ENCODE results near the gene GUCD1. TPM values are rescaled to one million over a fixed set of nuclear protein-coding genes. Genes with fewer than 3 reads are reported as not detected.

GUCD1 gene
- total RNA-seq, 1 experiment from 2014 or later, result 68.4 TPM

DNA sequence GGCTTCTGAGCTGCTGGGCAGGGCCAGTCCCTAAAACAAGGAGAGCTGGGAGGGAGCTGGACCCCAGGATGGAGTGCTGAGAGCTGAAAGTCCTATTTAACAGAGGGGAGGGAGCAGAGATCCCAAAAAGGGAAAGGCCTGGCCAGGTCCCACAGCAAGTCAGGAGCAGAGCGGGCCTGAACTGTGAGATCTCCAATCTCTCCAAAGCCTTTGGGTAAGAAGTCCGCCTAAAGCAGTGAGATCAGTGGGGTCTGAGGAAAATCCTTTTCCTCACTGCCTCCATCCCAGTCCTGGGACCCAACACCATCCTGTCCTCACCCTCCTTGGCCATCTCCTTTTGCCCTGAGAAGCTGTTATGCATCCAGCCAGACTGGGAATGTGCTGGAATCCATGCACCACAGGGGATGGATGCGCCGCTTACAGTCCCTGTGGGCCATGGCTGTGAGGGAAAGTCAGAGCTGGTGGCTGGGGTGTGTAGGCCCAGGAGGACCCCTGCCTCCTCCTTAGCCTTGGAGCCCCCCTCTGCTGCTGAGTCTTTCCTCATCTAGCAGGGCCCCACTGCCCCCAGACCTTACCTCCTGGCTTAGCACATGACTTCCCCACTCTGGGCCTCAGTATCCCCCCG is 29.3 kb upstream of the GUCD1 start:
- Histone ChIP-seq H3K36me3 (no peaks in the 10 kb centered on the region), H3K4me1 (peaks cover 25% of the 10 kb centered on the region), H3K27me3 (no peaks in the 10 kb centered on the region), H3K9me3 (replicated peaks) (no peaks in the 10 kb centered on the region), H3K27ac (no peak overlapping the region), H3K4me3 (no peak overlapping the region)
- no peak for DNase-seq

GRCh38 chr22:24583221-24584165 is 28.6 kb upstream of the GUCD1 start:
- Histone ChIP-seq H3K4me3 (no peak overlapping the region), H3K36me3 (no peaks in the 10 kb centered on the region), H3K27ac (no peak overlapping the region), H3K27me3 (no peaks in the 10 kb centered on the region), H3K9me3 (replicated peaks) (no peaks in the 10 kb centered on the region), H3K4me1 (peaks cover 23% of the 10 kb centered on the region)
- peak; percentile 84 to 92 for DNase-seq

GRCh38 chr22:24582056-24582814 is 27.3 kb upstream of the GUCD1 start:
- DNase-seq, result no peak
- Histone ChIP-seq H3K4me3 (no peak overlapping the region), H3K27me3 (no peaks in the 10 kb centered on the region), H3K36me3 (peaks cover 6% of the 10 kb centered on the region; the same call in 1 of the 2 replicates), H3K4me1 (peaks cover 15% of the 10 kb centered on the region), H3K9me3 (replicated peaks) (no peaks in the 10 kb centered on the region), H3K27ac (no peak overlapping the region)

GRCh38 chr22:24580276-24580675 is 25.3 kb upstream of the GUCD1 start:
- H3K27ac ChIP-seq, result no peak overlapping the region
- no peaks in the 10 kb centered on the region for H3K27me3 ChIP-seq
- H3K4me1 ChIP-seq, result peaks cover 15% of the 10 kb centered on the region
- no peak overlapping the region for H3K4me3 ChIP-seq
- no peak for DNase-seq
- no peaks in the 10 kb centered on the region for H3K9me3 ChIP-seq (replicated peaks)
- H3K36me3 ChIP-seq, result peaks cover 13% of the 10 kb centered on the region; the same call in 1 of the 2 replicates

- Histone ChIP-seq H3K36me3 (peaks cover 20% of the 10 kb centered on the region; the same call in 1 of the 2 replicates), H3K27me3 (no peaks in the 10 kb centered on the region), H3K4me1 (peaks cover 14% of the 10 kb centered on the region), H3K9me3 (replicated peaks) (no peaks in the 10 kb centered on the region), H3K4me3 (no peak overlapping the region), H3K27ac (no peak overlapping the region)
- DNase-seq, result no peak
These were observed 24.3 kb upstream of the GUCD1 start for GRCh38 chr22:24579258-24579601.

GRCh38 chr22:24578355-24579257 is 23.7 kb upstream of the GUCD1 start:
- Histone ChIP-seq H3K27me3 (no peaks in the 10 kb centered on the region), H3K36me3 (peaks cover 26% of the 10 kb centered on the region), H3K4me3 (no peak overlapping the region), H3K4me1 (peaks cover 8% of the 10 kb centered on the region), H3K9me3 (replicated peaks) (no peaks in the 10 kb centered on the region), H3K27ac (no peak overlapping the region)
- DNase-seq, result no peak

GRCh38 chr22:24576778-24577177 is 21.8 kb upstream of the GUCD1 start:
- H3K36me3 ChIP-seq, result peaks cover 43% of the 10 kb centered on the region

DNA sequence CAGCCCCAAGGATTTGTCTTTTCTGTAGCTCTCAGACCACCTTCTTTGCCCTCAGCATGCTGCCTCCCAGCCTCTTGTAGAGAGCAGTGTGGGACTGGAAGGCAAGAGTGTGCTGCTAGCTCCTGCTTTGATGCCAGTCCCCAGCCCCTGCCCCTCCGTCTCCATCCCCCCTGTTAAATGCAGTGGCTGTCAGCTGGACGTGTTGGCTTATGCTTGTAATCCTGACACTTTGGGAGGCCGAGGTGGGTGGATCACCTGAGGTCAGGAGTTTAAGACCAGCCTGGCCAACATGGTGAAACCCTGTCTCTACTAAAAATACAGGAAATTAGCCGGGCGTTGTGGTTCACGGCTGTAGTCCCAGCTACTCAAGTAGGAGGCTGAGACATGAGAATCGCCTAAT is 16.3 kb upstream of the GUCD1 start:
- Histone ChIP-seq H3K9me3 (replicated peaks) (no peaks in the 10 kb centered on the region), H3K4me1 (no peaks in the 10 kb centered on the region), H3K27me3 (no peaks in the 10 kb centered on the region), H3K36me3 (peaks cover 71% of the 10 kb centered on the region), H3K27ac (no peak overlapping the region), H3K4me3 (no peak overlapping the region)
- DNase-seq, result no peak

More at GRCh38 chr22:24576778-24577177, 21.8 kb upstream of the GUCD1 start:
- Histone ChIP-seq H3K27ac (no peak overlapping the region), H3K9me3 (replicated peaks) (no peaks in the 10 kb centered on the region), H3K4me3 (no peak overlapping the region), H3K4me1 (no peaks in the 10 kb centered on the region), H3K27me3 (no peaks in the 10 kb centered on the region)
- DNase-seq, result no peak

DNA sequence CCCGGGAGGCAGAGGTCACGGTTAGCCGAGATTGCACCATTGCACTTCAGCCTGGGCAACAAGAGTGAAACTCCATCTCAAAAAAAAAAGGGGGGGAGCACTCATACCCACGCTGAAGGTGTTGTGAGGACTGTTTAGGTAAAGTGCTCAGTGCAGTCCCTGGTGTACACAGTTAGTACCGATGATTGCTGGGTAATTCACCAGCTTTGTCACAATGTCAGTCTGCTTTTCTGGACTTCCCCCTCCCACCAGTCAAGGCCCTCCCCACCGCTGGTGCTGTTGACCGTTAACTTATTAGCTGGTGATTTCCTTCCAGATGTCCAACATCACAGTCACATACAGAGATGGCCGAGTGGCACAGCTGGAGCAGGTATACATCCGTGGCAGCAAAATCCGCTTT is 12.7 kb upstream of the GUCD1 start:
- Histone ChIP-seq H3K4me3 (no peak overlapping the region), H3K27ac (no peak overlapping the region), H3K36me3 (peaks cover 66% of the 10 kb centered on the region), H3K9me3 (replicated peaks) (no peaks in the 10 kb centered on the region), H3K27me3 (no peaks in the 10 kb centered on the region), H3K4me1 (no peaks in the 10 kb centered on the region)
- DNase-seq, result no peak

GRCh38 chr22:24566899-24567511 is 12.1 kb upstream of the GUCD1 start:
- H3K27me3 ChIP-seq, result no peaks in the 10 kb centered on the region
- no peaks in the 10 kb centered on the region for H3K4me1 ChIP-seq
- no peak overlapping the region for H3K4me3 ChIP-seq
- peaks cover 67% of the 10 kb centered on the region for H3K36me3 ChIP-seq
- H3K27ac ChIP-seq, result no peak overlapping the region
- H3K9me3 ChIP-seq (replicated peaks), result no peaks in the 10 kb centered on the region
- DNase-seq, result no peak

- Histone ChIP-seq H3K27me3 (no peaks in the 10 kb centered on the region), H3K9me3 (replicated peaks) (no peaks in the 10 kb centered on the region), H3K4me3 (no peak overlapping the region), H3K4me1 (no peaks in the 10 kb centered on the region), H3K36me3 (peaks cover 61% of the 10 kb centered on the region), H3K27ac (no peak overlapping the region)
- DNase-seq, result no peak
These were observed 10.1 kb upstream of the GUCD1 start for GRCh38 chr22:24565077-24565476.

DNA sequence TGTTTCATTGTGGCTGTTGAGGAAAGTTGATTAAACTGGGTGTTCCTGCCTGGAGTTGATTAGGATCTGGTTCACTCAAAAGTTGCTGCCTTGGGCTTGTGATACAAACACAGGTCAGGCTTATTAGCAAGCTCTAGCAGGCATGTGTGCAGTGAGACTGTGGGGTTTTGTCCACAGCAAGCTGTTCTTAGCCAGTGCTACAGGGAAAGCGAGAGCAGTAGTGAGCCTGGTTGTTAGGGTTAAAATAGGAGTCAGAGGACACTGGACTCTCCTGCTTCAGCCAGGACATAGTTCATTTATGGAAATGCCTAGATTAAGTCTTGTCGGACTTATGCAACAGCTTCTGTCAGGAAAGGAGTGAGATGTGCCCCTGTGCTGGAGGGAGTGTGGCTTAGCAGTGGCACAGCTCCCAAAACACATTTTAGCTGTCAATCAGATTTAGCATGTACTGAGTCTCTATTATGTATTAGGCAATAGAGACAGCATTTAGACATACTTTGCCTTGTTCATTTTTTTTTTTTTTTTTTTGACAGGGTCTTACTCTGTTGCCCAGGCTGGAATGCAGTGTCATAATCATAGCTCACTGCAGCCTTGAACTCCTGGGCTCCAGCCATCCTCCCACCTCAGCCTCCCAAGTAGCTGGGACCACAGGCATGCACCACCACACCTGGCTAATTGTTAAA is 9.6 kb upstream of the GUCD1 start:
- H3K27me3 ChIP-seq, result no peaks in the 10 kb centered on the region
- no peaks in the 10 kb centered on the region for H3K9me3 ChIP-seq (replicated peaks)
- DNase-seq, result no peak

DNA sequence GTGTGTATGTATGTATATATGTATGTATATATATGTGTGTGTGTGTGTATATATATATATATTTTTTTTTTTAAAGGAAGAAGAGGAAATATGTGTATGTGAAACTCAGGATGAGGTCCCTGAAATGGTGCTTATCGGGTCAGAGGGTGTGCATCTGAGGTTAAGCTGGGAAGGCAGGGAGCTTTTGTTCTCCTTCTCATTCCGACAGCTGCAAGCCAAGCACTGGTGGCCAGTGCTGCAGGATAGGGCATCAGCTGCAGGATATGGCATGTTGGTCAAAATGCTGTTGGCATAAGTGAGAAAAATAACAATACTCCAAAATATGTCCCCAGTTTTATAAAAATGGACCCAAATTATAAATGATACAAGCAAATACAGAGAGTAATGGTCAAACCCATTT is 8.3 kb upstream of the GUCD1 start:
- DNase-seq, result no peak

More for the DNA sequence above, 9.6 kb upstream of the GUCD1 start:
- H3K4me1 ChIP-seq, result no peaks in the 10 kb centered on the region
- H3K36me3 ChIP-seq, result peaks cover 58% of the 10 kb centered on the region
- H3K4me3 ChIP-seq, result no peak overlapping the region
- H3K27ac ChIP-seq, result no peak overlapping the region

More for the DNA sequence above, 8.3 kb upstream of the GUCD1 start:
- no peaks in the 10 kb centered on the region for H3K27me3 ChIP-seq
- no peak overlapping the region for H3K4me3 ChIP-seq
- H3K27ac ChIP-seq, result no peak overlapping the region
- H3K36me3 ChIP-seq, result peaks cover 56% of the 10 kb centered on the region
- H3K9me3 ChIP-seq (replicated peaks), result no peaks in the 10 kb centered on the region
- H3K4me1 ChIP-seq, result no peaks in the 10 kb centered on the region

Measured in SJCRH30 (cell line).